Activated naive CD8-positive, alpha-beta T cell treated with anti-CD3 and anti-CD28 coated beads for 36 hours (primary cell): ENCODE data around the gene LIN37. TPM values are rescaled to one million over a fixed set of nuclear protein-coding genes. Genes with fewer than 3 reads are reported as not detected.

Source experiments
- DNase-seq: peaks from one replicate; pipeline ENCODE4 v3.0.0; 2021
- H3K27ac Mint-ChIP-seq: one replicate; pipeline ENCODE4 v1.8.0; 2022; ENCODE audit warnings: mild to moderate bottlenecking, moderate library complexity, mixed read lengths
- H3K27me3 Mint-ChIP-seq: one replicate; pipeline ENCODE4 v1.8.0; 2022; ENCODE audit warnings: mild to moderate bottlenecking, mixed read lengths
- H3K36me3 Mint-ChIP-seq: one replicate; pipeline ENCODE4 v1.8.0; 2021; ENCODE audit warnings: mild to moderate bottlenecking, mixed read lengths
- H3K4me1 Mint-ChIP-seq: one replicate; pipeline ENCODE4 v1.8.0; 2021; ENCODE audit warnings: mixed read lengths
- H3K4me3 Mint-ChIP-seq: one replicate; pipeline ENCODE4 v1.8.0; 2022; ENCODE audit warnings: mild to moderate bottlenecking, moderate library complexity, mixed read lengths
- H3K9me3 Mint-ChIP-seq: one replicate; pipeline ENCODE4 v1.8.0; 2022; ENCODE audit warnings: mixed read lengths
- total RNA-seq, 2 experiments: library from RNA; stranded (reverse); gene quantifications; one replicate each; pipeline ENCODE4 v1.2.3, GENCODE V29; 2021

Gene LIN37
- total RNA-seq, 2 experiments from 2014 or later = 5.1 to 7.0 TPM

GRCh38 chr19:35750167-35750566, 1.8 kb downstream of the LIN37 start:
- Mint-ChIP-seq H3K9me3 (no peaks in the 10 kb centered on the region), H3K4me3 (no peak overlapping the region), H3K27ac (no peak overlapping the region)

GRCh38 chr19:35751839-35752745, 3.7 kb downstream of the LIN37 start:
- peaks cover 27% of the 10 kb centered on the region for H3K4me1 Mint-ChIP-seq
- no peak overlapping the region for H3K27ac Mint-ChIP-seq
- peaks cover 14% of the 10 kb centered on the region for H3K27me3 Mint-ChIP-seq
- H3K36me3 Mint-ChIP-seq = peaks cover 23% of the 10 kb centered on the region
- no peak overlapping the region for H3K4me3 Mint-ChIP-seq
- no peaks in the 10 kb centered on the region for H3K9me3 Mint-ChIP-seq
- DNase-seq = no peak

More at GRCh38 chr19:35750167-35750566, 1.8 kb downstream of the LIN37 start:
- no peak for DNase-seq
- Mint-ChIP-seq H3K27me3 (peaks cover 6% of the 10 kb centered on the region), H3K4me1 (peaks cover 29% of the 10 kb centered on the region), H3K36me3 (peaks cover 16% of the 10 kb centered on the region)

GRCh38 chr19:35752746-35753350, 4.5 kb downstream of the LIN37 start:
- Mint-ChIP-seq H3K36me3 (peaks cover 22% of the 10 kb centered on the region), H3K4me1 (peaks cover 28% of the 10 kb centered on the region), H3K4me3 (no peak overlapping the region), H3K27ac (no peak overlapping the region), H3K9me3 (no peaks in the 10 kb centered on the region), H3K27me3 (peaks cover 16% of the 10 kb centered on the region)
- no peak for DNase-seq

- Mint-ChIP-seq H3K9me3 (no peaks in the 10 kb centered on the region), H3K27ac (no peak overlapping the region), H3K4me3 (no peak overlapping the region), H3K27me3 (peaks cover 17% of the 10 kb centered on the region), H3K4me1 (peaks cover 26% of the 10 kb centered on the region), H3K36me3 (peaks cover 20% of the 10 kb centered on the region)
- no peak for DNase-seq
Measured at GRCh38 chr19:35753634-35754369, 5.4 kb downstream of the LIN37 start.

- peaks cover 17% of the 10 kb centered on the region for H3K27me3 Mint-ChIP-seq
- no peaks in the 10 kb centered on the region for H3K9me3 Mint-ChIP-seq
- H3K4me1 Mint-ChIP-seq = peaks cover 26% of the 10 kb centered on the region
- peaks cover 20% of the 10 kb centered on the region for H3K36me3 Mint-ChIP-seq
- DNase-seq = no peak
- H3K4me3 Mint-ChIP-seq = no peak overlapping the region
- H3K27ac Mint-ChIP-seq = peak overlapping the region; percentile 22
Measured at GRCh38 chr19:35754370-35755130, 6.2 kb downstream of the LIN37 start.

GRCh38 chr19:35755131-35755549, 6.8 kb downstream of the LIN37 start:
- DNase-seq = no peak
- H3K27ac Mint-ChIP-seq = no peak overlapping the region
- H3K4me3 Mint-ChIP-seq = peak overlapping the region; percentile 27
- H3K9me3 Mint-ChIP-seq = no peaks in the 10 kb centered on the region
- peaks cover 23% of the 10 kb centered on the region for H3K36me3 Mint-ChIP-seq
- H3K4me1 Mint-ChIP-seq = peaks cover 23% of the 10 kb centered on the region
- H3K27me3 Mint-ChIP-seq = peaks cover 17% of the 10 kb centered on the region

GRCh38 chr19:35755550-35756376, 7.4 kb downstream of the LIN37 start:
- Mint-ChIP-seq H3K4me3 (peak overlapping the region; percentile 53), H3K4me1 (peaks cover 21% of the 10 kb centered on the region), H3K27ac (peak overlapping the region; percentile 54), H3K9me3 (no peaks in the 10 kb centered on the region), H3K27me3 (peaks cover 17% of the 10 kb centered on the region), H3K36me3 (peaks cover 24% of the 10 kb centered on the region)
- peak; percentile 69 for DNase-seq

GRCh38 chr19:35756377-35757230, 8.2 kb downstream of the LIN37 start, which contains the start of gene HSPB6:
HSPB6 (minus strand) TSS chr19:35757029; CDS start chr19:35757008, 21 bp downstream.
- H3K4me1 Mint-ChIP-seq = peaks cover 21% of the 10 kb centered on the region
- H3K9me3 Mint-ChIP-seq = no peaks in the 10 kb centered on the region
- H3K27ac Mint-ChIP-seq = peak within 1 kb of the TSS; percentile 82
- H3K4me3 Mint-ChIP-seq = peak within 1 kb of the TSS; percentile 83
- DNase-seq = no peak
- peaks cover 17% of the 10 kb centered on the region for H3K27me3 Mint-ChIP-seq
- peaks cover 27% of the 10 kb centered on the region for H3K36me3 Mint-ChIP-seq

- peak; percentile 63 for DNase-seq
- Mint-ChIP-seq H3K36me3 (peaks cover 32% of the 10 kb centered on the region), H3K27ac (peak overlapping the region; percentile 82), H3K9me3 (no peaks in the 10 kb centered on the region), H3K4me1 (peaks cover 21% of the 10 kb centered on the region), H3K4me3 (peak overlapping the region; percentile 83), H3K27me3 (peaks cover 17% of the 10 kb centered on the region)
Measured at GRCh38 chr19:35757231-35757748, 8.9 kb downstream of the LIN37 start.

- peak within 1 kb of the TSS; percentile 82 for H3K27ac Mint-ChIP-seq
- peak within 1 kb of the TSS; percentile 83 for H3K4me3 Mint-ChIP-seq
- H3K9me3 Mint-ChIP-seq = no peaks in the 10 kb centered on the region
- DNase-seq = peak; percentile 99
- peaks cover 21% of the 10 kb centered on the region for H3K4me1 Mint-ChIP-seq
- peaks cover 17% of the 10 kb centered on the region for H3K27me3 Mint-ChIP-seq
- H3K36me3 Mint-ChIP-seq = peaks cover 32% of the 10 kb centered on the region
Measured at GRCh38 chr19:35757749-35758608, 9.6 kb downstream of the LIN37 start, which contains the start of gene PROSER3. PROSER3 (plus strand) TSS chr19:35758176; CDS start chr19:35758216, 40 bp downstream.

GRCh38 chr19:35759697-35760096, 11.3 kb downstream of the LIN37 start:
- H3K27ac Mint-ChIP-seq = no peak overlapping the region
- peaks cover 21% of the 10 kb centered on the region for H3K4me1 Mint-ChIP-seq
- peak overlapping the region; percentile 63 for H3K4me3 Mint-ChIP-seq
- peaks cover 16% of the 10 kb centered on the region for H3K27me3 Mint-ChIP-seq
- no peak for DNase-seq
- peaks cover 26% of the 10 kb centered on the region for H3K36me3 Mint-ChIP-seq
- H3K9me3 Mint-ChIP-seq = no peaks in the 10 kb centered on the region
